Tibial artery (tissue), 4 donors: ENCODE measurements around the gene INPP5A.
"Not testable (repeated sequence)": the region's sequence is repeated elsewhere in the genome, so short reads cannot be mapped to it uniquely, and the experiment has no call there.

ENCODE experiments used
- DNase-seq, 2 donors: peaks; one replicate each; pipeline ENCODE4 v3.0.0-alpha.2; 2019
- H3K27ac ChIP-seq, 2 donors: fragments of 200-600 bp; sonication (generic) in 1 of 2; 1 replicate in 1 of 2; 2 replicates in 1 of 2; pipeline ENCODE4 v1.5.1; 2018 to 2019; ENCODE audit warnings: mild to moderate bottlenecking in 1 of 2
- H3K27me3 ChIP-seq, 2 donors: fragments of 200-600 bp; sonication (generic) in 1 of 2; one replicate each; pipeline versions ENCODE4 v1.5.1 to v1.6.0; 2016 to 2019
- H3K36me3 ChIP-seq, 3 donors: fragments of 200-600 bp; sonication (generic) in 2 of 3; one replicate each; pipeline ENCODE4 v1.5.1; 2016 to 2019; ENCODE audit warnings: mild to moderate bottlenecking in 2 of 3
- H3K4me1 ChIP-seq, 4 donors: fragments of 200-600 bp; sonication (generic) in 2 of 4; 1 replicate in 3 of 4; 2 replicates in 1 of 4; pipeline ENCODE4 v1.5.1; 2016 to 2019
- H3K4me3 ChIP-seq, 2 donors: fragments of 200-600 bp; sonication (generic) in 1 of 2; 1 replicate in 1 of 2; 2 replicates in 1 of 2; pipeline ENCODE4 v1.5.1; 2018 to 2019; ENCODE audit warnings: mild to moderate bottlenecking in 2 of 2
- H3K9me3 ChIP-seq, 3 donors: fragments of 200-600 bp; sonication (generic) in 1 of 3; one replicate each; pipeline ENCODE4 v1.5.1; 2016 to 2019
- CTCF ChIP-seq, 2 experiments: fragments of 200-600 bp in 1 of 2; fragments of 450-650 bp in 1 of 2; IDR thresholded peaks; one replicate each; pipeline ENCODE4 v1.5.1; 2017 to 2019; ENCODE audit warnings: antibody characterized with exemption in 2 of 2, mild to moderate bottlenecking in 1 of 2, moderate library complexity in 1 of 2
- intact Hi-C: fragments of 100-400 bp; cut with DNase I; formaldehyde crosslinking; loops from one replicate; pipeline ENCODE4 v1.15.0; 2023; ENCODE audit warnings: low total_unique reads

The INPP5A gene

GRCh38 chr10:132764108-132764507, 226.5 kb downstream of the INPP5A start:
- no peaks in the 10 kb centered on the region for H3K4me1 ChIP-seq
- H3K36me3 ChIP-seq: peaks cover 34 to 75% (median 73%) of the 10 kb centered on the region in 3 donors
- no peaks in the 10 kb centered on the region for H3K9me3 ChIP-seq
- no peak overlapping the region for H3K4me3 ChIP-seq
- no peaks in the 10 kb centered on the region for H3K27me3 ChIP-seq
- DNase-seq: no peak
- intact Hi-C loops: no loop called here
- H3K27ac ChIP-seq: no peak overlapping the region
- no peak for TF ChIP-seq CTCF (IDR thresholded peaks at IDR 0.05)

- Histone ChIP-seq H3K27ac (no peak overlapping the region), H3K36me3 (peaks cover 37 to 75% (median 71%) of the 10 kb centered on the region in 3 donors), H3K27me3 (no peaks in the 10 kb centered on the region), H3K9me3 (no peaks in the 10 kb centered on the region), H3K4me1 (no peaks in the 10 kb centered on the region), H3K4me3 (no peak overlapping the region)
- intact Hi-C loops: no loop called here
- TF ChIP-seq CTCF (IDR thresholded peaks at IDR 0.05): no peak
- DNase-seq: no peak
Measured at GRCh38 chr10:132765435-132765834, 227.8 kb downstream of the INPP5A start.

- H3K36me3 ChIP-seq: peaks cover 40 to 75% (median 71%) of the 10 kb centered on the region in 3 donors
- no peak for TF ChIP-seq CTCF (IDR thresholded peaks at IDR 0.05)
- H3K9me3 ChIP-seq: no peaks in the 10 kb centered on the region
- H3K4me3 ChIP-seq: no peak overlapping the region
- DNase-seq: no peak
- no peaks in the 10 kb centered on the region for H3K27me3 ChIP-seq
- intact Hi-C loops: no loop called here
- H3K4me1 ChIP-seq: no peaks in the 10 kb centered on the region
- H3K27ac ChIP-seq: no peak overlapping the region
Measured at GRCh38 chr10:132766291-132766690, 228.7 kb downstream of the INPP5A start.

GRCh38 chr10:132768346-132769248, 231.0 kb downstream of the INPP5A start:
- H3K27ac ChIP-seq: no peak overlapping the region
- H3K4me3 ChIP-seq: no peak overlapping the region
- no peaks in the 10 kb centered on the region for H3K4me1 ChIP-seq
- TF ChIP-seq CTCF (IDR thresholded peaks at IDR 0.05): no peak
- DNase-seq: no peak
- intact Hi-C loops: no loop called here
- H3K27me3 ChIP-seq: no peaks in the 10 kb centered on the region
- H3K36me3 ChIP-seq: peaks cover 47 to 77% (median 71%) of the 10 kb centered on the region in 3 donors
- no peaks in the 10 kb centered on the region for H3K9me3 ChIP-seq

GRCh38 chr10:132770061-132771021, 232.8 kb downstream of the INPP5A start:
- DNase-seq: no peak
- no peak overlapping the region for H3K4me3 ChIP-seq
- H3K36me3 ChIP-seq: peaks cover 54 to 75% (median 75%) of the 10 kb centered on the region in 3 donors
- no peaks in the 10 kb centered on the region for H3K4me1 ChIP-seq
- no peaks in the 10 kb centered on the region for H3K9me3 ChIP-seq
- no peaks in the 10 kb centered on the region for H3K27me3 ChIP-seq
- intact Hi-C loops: no loop called here
- no peak for TF ChIP-seq CTCF (IDR thresholded peaks at IDR 0.05)
- no peak overlapping the region for H3K27ac ChIP-seq

- H3K27ac ChIP-seq, H3K4me1 ChIP-seq, H3K27me3 ChIP-seq, DNase-seq, H3K4me3 ChIP-seq, intact Hi-C loops, H3K9me3 ChIP-seq: not testable (repeated sequence)
- H3K36me3 ChIP-seq: peaks cover 51 to 81% (median 79%) of the 10 kb centered on the region in 3 donors
Measured at GRCh38 chr10:132772816-132773215, 235.2 kb downstream of the INPP5A start.
